ENCODE data around the gene ACD. TPM values are rescaled to one million over a fixed set of nuclear protein-coding genes. Genes with fewer than 3 reads are reported as not detected.

Gene ACD
- total and polyA plus RNA-seq, 3 donors from 2014 or later: 40.3 to 48.3 (median 44.7) TPM

DNA sequence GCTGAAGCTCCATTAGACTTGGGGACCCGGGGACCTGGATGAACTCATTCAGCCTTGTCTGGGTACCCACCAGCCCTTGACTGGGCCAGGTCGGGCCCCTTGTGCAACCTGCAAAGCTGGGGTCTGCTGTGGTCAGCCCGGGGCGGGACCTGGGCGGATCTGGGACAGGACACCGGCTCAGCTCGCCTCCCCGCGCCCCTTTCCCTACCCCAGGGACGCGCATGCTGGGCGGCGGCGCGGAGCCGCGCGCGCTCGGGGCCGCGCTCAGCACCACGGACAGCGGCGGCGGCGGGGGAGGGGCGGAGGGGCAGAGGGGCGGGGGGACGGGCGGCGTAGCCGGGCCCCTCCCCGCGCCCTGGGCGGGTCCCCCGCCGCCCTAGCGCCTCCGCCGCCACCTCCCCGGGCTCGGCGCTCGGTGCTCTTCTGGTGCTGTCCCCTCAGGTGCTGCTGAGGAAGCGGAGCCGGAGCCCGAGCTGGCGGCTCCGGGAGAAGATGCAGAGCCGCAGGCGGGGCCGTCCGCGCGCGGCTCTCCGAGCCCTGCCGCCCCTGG, 7.4 kb downstream of the ACD start:
- Histone ChIP-seq H3K27ac (no peak overlapping the region), H3K27me3 (no peaks in the 10 kb centered on the region), H3K4me3 (no peak overlapping the region), H3K36me3 (ENCODE audit: low read depth, missing control alignments) (no peaks in the 10 kb centered on the region), H3K9me3 (no peaks in the 10 kb centered on the region), H3K4me1 (peaks cover 10% of the 10 kb centered on the region)
- WGBS, 2 donors: 3 to 40% methylated on average over 1 to 47 of the region's 59 CpGs
- intact Hi-C loops (cut with DNase I; ENCODE audit: low total_unique reads): no loop called here
- no peak for DNase-seq
- no peak for TF ChIP-seq POLR2A (IDR thresholded peaks at IDR 0.05)
- TF ChIP-seq, protein P1, sequence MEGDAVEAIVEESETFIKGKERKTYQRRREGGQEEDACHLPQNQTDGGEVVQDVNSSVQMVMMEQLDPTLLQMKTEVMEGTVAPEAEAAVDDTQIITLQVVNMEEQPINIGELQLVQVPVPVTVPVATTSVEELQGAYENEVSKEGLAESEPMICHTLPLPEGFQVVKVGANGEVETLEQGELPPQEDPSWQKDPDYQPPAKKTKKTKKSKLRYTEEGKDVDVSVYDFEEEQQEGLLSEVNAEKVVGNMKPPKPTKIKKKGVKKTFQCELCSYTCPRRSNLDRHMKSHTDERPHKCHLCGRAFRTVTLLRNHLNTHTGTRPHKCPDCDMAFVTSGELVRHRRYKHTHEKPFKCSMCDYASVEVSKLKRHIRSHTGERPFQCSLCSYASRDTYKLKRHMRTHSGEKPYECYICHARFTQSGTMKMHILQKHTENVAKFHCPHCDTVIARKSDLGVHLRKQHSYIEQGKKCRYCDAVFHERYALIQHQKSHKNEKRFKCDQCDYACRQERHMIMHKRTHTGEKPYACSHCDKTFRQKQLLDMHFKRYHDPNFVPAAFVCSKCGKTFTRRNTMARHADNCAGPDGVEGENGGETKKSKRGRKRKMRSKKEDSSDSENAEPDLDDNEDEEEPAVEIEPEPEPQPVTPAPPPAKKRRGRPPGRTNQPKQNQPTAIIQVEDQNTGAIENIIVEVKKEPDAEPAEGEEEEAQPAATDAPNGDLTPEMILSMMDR (IDR thresholded peaks at IDR 0.05): no peak

DNA sequence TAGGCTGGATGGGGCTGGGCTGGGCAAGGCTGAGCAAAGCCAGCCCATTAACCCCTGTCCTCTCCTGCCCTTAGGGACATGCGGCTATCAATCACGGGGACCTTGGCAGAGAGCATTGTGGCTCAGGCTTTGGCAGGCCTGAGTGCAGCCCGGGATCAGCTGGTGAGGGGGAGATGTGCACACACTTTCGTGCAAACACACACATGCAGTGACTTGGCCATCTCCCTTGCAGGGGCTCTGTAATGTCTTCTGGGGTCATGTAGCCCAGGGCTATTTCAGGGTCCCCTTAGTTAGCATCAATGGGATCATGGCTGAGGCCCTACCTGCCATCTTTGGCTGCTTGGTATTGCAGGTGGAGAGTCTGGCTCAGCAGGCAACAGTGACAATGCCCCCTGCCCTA, 8.2 kb downstream of the ACD start:
- H3K36me3 ChIP-seq (ENCODE audit: low read depth, missing control alignments): no peaks in the 10 kb centered on the region
- no peak for DNase-seq
- no peak overlapping the region for H3K4me3 ChIP-seq
- intact Hi-C loops (cut with DNase I; ENCODE audit: low total_unique reads): no loop called here
- peaks cover 10% of the 10 kb centered on the region for H3K4me1 ChIP-seq
- no peaks in the 10 kb centered on the region for H3K27me3 ChIP-seq
- TF ChIP-seq, protein P1 (IDR thresholded peaks at IDR 0.05): no peak
- TF ChIP-seq POLR2A (IDR thresholded peaks at IDR 0.05): no peak
- no peak overlapping the region for H3K27ac ChIP-seq
- 67 to 77% methylated on average over 2 to 4 of the region's 4 CpGs for WGBS, 2 donors
- no peaks in the 10 kb centered on the region for H3K9me3 ChIP-seq

DNA sequence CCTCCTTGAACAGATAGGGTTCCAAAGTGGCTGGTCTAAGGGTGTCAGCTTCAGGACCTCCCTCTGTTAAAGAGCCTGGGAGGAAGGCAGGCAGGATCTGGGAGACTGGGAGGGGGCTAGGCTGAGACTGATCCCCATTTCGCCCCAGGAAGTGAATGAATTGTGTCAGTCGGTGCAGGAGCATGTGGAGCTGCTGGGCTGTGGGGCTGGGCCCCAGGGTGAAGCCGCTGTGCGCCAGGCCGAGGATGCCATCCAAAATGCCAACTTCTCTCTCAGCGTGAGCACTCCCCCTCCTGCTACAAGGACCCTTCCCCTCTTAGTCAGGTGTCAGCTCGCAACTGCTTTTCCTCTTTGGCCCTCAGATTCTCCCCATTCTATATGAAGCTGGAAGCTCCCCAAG, 9.0 kb downstream of the ACD start:
- Histone ChIP-seq H3K27ac (no peak overlapping the region), H3K4me3 (no peak overlapping the region), H3K9me3 (no peaks in the 10 kb centered on the region), H3K36me3 (ENCODE audit: low read depth, missing control alignments) (no peaks in the 10 kb centered on the region), H3K4me1 (peaks cover 10% of the 10 kb centered on the region), H3K27me3 (no peaks in the 10 kb centered on the region)
- 90 to 97% methylated on average over 7 of the region's 7 CpGs for WGBS, 2 donors
- DNase-seq: no peak
- intact Hi-C loops (cut with DNase I; ENCODE audit: low total_unique reads): no loop called here
- TF ChIP-seq POLR2A (IDR thresholded peaks at IDR 0.05): no peak
- TF ChIP-seq, protein P1 (IDR thresholded peaks at IDR 0.05): no peak

DNA sequence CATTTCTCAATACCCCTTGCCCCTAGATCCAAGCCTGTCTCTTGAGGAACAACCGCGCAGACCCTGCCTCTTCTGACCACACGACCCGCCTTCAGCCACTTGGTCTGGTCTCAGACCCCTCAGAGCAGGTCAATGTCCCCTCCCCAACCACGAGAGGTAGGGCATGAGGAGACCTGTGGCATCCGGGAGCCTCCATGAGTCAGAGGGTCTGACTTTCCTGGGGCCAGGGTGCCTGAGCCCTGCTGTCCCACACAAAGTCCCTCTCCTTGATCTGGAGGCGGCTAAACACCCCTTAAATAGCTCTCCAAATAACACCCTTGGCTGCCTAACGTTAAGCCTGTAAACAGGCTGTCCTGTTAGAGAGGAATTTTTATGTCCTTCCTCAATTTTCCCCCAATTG, 10.0 kb downstream of the ACD start:
- Histone ChIP-seq H3K27me3 (no peaks in the 10 kb centered on the region), H3K4me1 (peaks cover 10% of the 10 kb centered on the region), H3K4me3 (no peak overlapping the region), H3K9me3 (no peaks in the 10 kb centered on the region), H3K27ac (no peak overlapping the region), H3K36me3 (ENCODE audit: low read depth, missing control alignments) (no peaks in the 10 kb centered on the region)
- intact Hi-C loops (cut with DNase I; ENCODE audit: low total_unique reads): no loop called here
- no peak for DNase-seq
- 58 to 63% methylated on average over 6 to 8 of the region's 8 CpGs for WGBS, 2 donors
- TF ChIP-seq, protein P1 (IDR thresholded peaks at IDR 0.05): no peak
- TF ChIP-seq POLR2A (IDR thresholded peaks at IDR 0.05): no peak

DNA sequence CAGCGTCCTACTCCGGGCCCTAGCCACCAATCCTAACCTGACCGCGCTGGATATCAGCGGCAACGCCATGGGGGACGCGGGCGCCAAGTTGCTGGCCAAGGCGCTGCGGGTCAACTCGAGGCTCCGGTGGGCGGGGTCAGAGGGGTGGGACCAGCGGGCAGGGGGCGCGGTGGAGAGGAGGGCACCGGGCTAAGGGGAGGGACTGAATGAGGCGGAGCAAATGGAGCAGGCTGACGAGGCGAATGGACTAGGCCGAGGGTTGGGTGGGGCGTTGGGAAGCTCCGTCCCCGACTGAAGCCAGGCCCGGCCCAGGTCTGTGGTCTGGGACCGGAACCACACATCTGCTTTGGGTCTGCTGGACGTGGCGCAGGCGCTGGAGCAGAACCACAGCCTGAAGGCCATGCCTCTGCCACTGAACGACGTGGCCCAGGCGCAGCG, 10.5 kb downstream of the ACD start:
- Histone ChIP-seq H3K4me1 (peaks cover 10% of the 10 kb centered on the region), H3K36me3 (ENCODE audit: low read depth, missing control alignments) (no peaks in the 10 kb centered on the region), H3K9me3 (no peaks in the 10 kb centered on the region), H3K27ac (no peak overlapping the region), H3K27me3 (no peaks in the 10 kb centered on the region), H3K4me3 (no peak overlapping the region)
- TF ChIP-seq POLR2A (IDR thresholded peaks at IDR 0.05): no peak
- TF ChIP-seq, protein P1 (IDR thresholded peaks at IDR 0.05): no peak
- DNase-seq: no peak
- intact Hi-C loops (cut with DNase I; ENCODE audit: low total_unique reads): loop anchor here (10.0 kb wide), 1 partner anchor 105 kb away; no protein-coding TSS in a partner anchor
- WGBS, 2 donors: 32 to 48% methylated on average over 4 to 33 of the region's 34 CpGs

Measured in testis (tissue), 3 donors.